LHCN-M2 (cell line): ENCODE data around the gene DPP6. TPM values are rescaled to one million over a fixed set of nuclear protein-coding genes. Genes with fewer than 3 reads are reported as not detected.
A peak's percentile ranks its signal among the peaks of the same experiment; 100 is the strongest.

Experiments used
- DNase-seq: peaks from one replicate; pipeline ENCODE4 v3.0.0-alpha.2; 2012; ENCODE audit warnings: low read depth
- total RNA-seq: library from RNA; depleted of rRNA; stranded (reverse); fragments of >200 nt; gene quantifications from 2 replicates; pipeline ENCODE4 v1.2.3, GENCODE V29; 2014

Gene DPP6
- total RNA-seq, 1 experiment from 2014 or later: not detected

GRCh38 chr7:154906736-154907355 is 854.6 kb downstream of the DPP6 start:
- DNase-seq: no peak

- DNase-seq: no peak
Observed at GRCh38 chr7:154907651-154908620, 855.7 kb downstream of the DPP6 start.

GRCh38 chr7:154909241-154910105 is 857.3 kb downstream of the DPP6 start:
- DNase-seq: no peak

- no peak for DNase-seq
Observed at GRCh38 chr7:154910125-154910524, 857.9 kb downstream of the DPP6 start.

GRCh38 chr7:154910977-154911376 is 858.8 kb downstream of the DPP6 start:
- no peak for DNase-seq

GRCh38 chr7:154911411-154911810 is 859.2 kb downstream of the DPP6 start:
- DNase-seq: no peak

- no peak for DNase-seq
Observed at GRCh38 chr7:154911862-154912455, 859.8 kb downstream of the DPP6 start.

GRCh38 chr7:154912871-154913637 is 860.9 kb downstream of the DPP6 start:
- DNase-seq: no peak

GRCh38 chr7:154913638-154914307 is 861.6 kb downstream of the DPP6 start:
- DNase-seq: peak; percentile 56

- DNase-seq: no peak
Observed at GRCh38 chr7:154914308-154914995, 862.3 kb downstream of the DPP6 start.

- DNase-seq: no peak
Observed at GRCh38 chr7:154914996-154915380, 862.8 kb downstream of the DPP6 start.

- no peak for DNase-seq
Observed at GRCh38 chr7:154915600-154915999, 863.4 kb downstream of the DPP6 start.

- no peak for DNase-seq
Observed at GRCh38 chr7:154916381-154916780, 864.2 kb downstream of the DPP6 start.

GRCh38 chr7:154916856-154917807 is 864.9 kb downstream of the DPP6 start:
- DNase-seq: no peak

- no peak for DNase-seq
Observed at GRCh38 chr7:154917808-154918160, 865.6 kb downstream of the DPP6 start.

- no peak for DNase-seq
Observed at GRCh38 chr7:154918266-154918665, 866.1 kb downstream of the DPP6 start.

- DNase-seq: no peak
Observed at GRCh38 chr7:154918741-154919140, 866.5 kb downstream of the DPP6 start.
